Measurements from ENCODE around the gene CDC42BPA.

GRCh38 chr1:226954337-226954736, 364.0 kb downstream of the CDC42BPA start:
- TF ChIP-seq EZH2 (IDR thresholded peaks at IDR 0.05; ENCODE audit: borderline replicate concordance, low read depth, low read length, severe bottlenecking) (no peak), CTCF (IDR thresholded peaks at IDR 0.05; ENCODE audit: extremely low read depth in 1 of 2, insufficient read depth in 1 of 2, low read depth in 1 of 2, low read length in 2 of 2) (no peak), MYC (IDR thresholded peaks at IDR 0.05; ENCODE audit: low read depth, low read length) (no peak), POLR2A (IDR thresholded peaks at IDR 0.05; ENCODE audit: low read depth, low read length) (no peak), POLR2AphosphoS5 (IDR thresholded peaks at IDR 0.05; ENCODE audit: insufficient read depth, low read depth, low read length) (no peak)

Measured in endothelial cell of umbilical vein (primary cell).